PC-3 (cell line): Measurements from ENCODE around the gene TBC1D30. TPM values are rescaled to one million over a fixed set of nuclear protein-coding genes. Genes with fewer than 3 reads are reported as not detected.

Source experiments
- ATAC-seq: fragments of 200-7000 bp; cut with Tn5 transposase; 2 replicates; pipeline ENCODE4 v1.9.1; 2020; ENCODE audit warnings: mild to moderate bottlenecking, moderate library complexity
- BruUV-seq: library from RNA; stranded (reverse); fragments of 400-500 nt; replicated peaks from 2 replicates; lab custom pipeline; 2021; lab: Mats Ljungman, UMichigan
- CTCF ChIA-PET: fragments of 300-600 bp; sonication (Branson Sonifier 250); formaldehyde crosslinking; loops from one replicate; lab custom pipeline; 2022; ENCODE audit warnings: antibody characterized with exemption; lab: Charles Lee
- POLR2A ChIA-PET: fragments of 300-600 bp; sonication (Branson Sonifier 250); formaldehyde crosslinking; loops from one replicate; lab custom pipeline; 2022; ENCODE audit warnings: antibody characterized with exemption; ENCODE audit not compliant: unreplicated experiment; lab: Charles Lee
- DNase-seq: peaks from one replicate; pipeline ENCODE4 v3.0.0-alpha.2; 2015
- H2AFZ ChIP-seq: fragments of 300-600 bp; sonication (generic); 2 replicates; pipeline ENCODE4 v1.6.0; 2016; ENCODE audit warnings: antibody characterized with exemption, low read length
- H3F3A ChIP-seq: fragments of 300-600 bp; sonication (generic); one replicate; pipeline ENCODE4 v1.6.0; 2017; ENCODE audit warnings: antibody characterized with exemption, low read length, control low read depth, mild to moderate bottlenecking; ENCODE audit not compliant: unreplicated experiment
- H3K27ac ChIP-seq: fragments of 300-600 bp; sonication (generic); 2 replicates; pipeline ENCODE4 v1.5.1; 2016; ENCODE audit warnings: mild to moderate bottlenecking, low read length
- H3K27me3 ChIP-seq: fragments of 300-600 bp; sonication (generic); 2 replicates; pipeline ENCODE4 v1.6.1; 2016; ENCODE audit warnings: low read length, mixed read lengths
- H3K36me3 ChIP-seq: fragments of 300-600 bp; sonication (generic); 2 replicates; pipeline ENCODE4 v1.6.1; 2016; ENCODE audit warnings: low read depth, mixed run types, low read length, mixed read lengths
- H3K4me1 ChIP-seq: fragments of 300-600 bp; sonication (generic); 2 replicates; pipeline ENCODE4 v1.5.1; 2016; ENCODE audit warnings: low read length; ENCODE audit not compliant: insufficient read depth
- H3K4me2 ChIP-seq: fragments of 300-600 bp; sonication (generic); 2 replicates; pipeline ENCODE4 v1.6.0; 2016; ENCODE audit warnings: low read length
- H3K4me3 ChIP-seq: fragments of 300-600 bp; sonication (generic); 2 replicates; pipeline ENCODE4 v1.5.1; 2016; ENCODE audit warnings: mild to moderate bottlenecking, low read length, mixed read lengths
- H3K79me2 ChIP-seq: fragments of 300-600 bp; sonication (generic); 2 replicates; pipeline ENCODE4 v1.6.1; 2017; ENCODE audit warnings: low read length, mixed read lengths
- H3K9ac ChIP-seq: fragments of 300-600 bp; sonication (generic); 2 replicates; pipeline ENCODE4 v1.6.0; 2016; ENCODE audit warnings: mild to moderate bottlenecking, low read length
- H3K9me2 ChIP-seq: fragments of 300-600 bp; sonication (generic); replicated peaks from 2 replicates; pipeline ENCODE4 v1.6.1; 2016; ENCODE audit warnings: mixed run types, low read length, mixed read lengths
- H3K9me3 ChIP-seq: fragments of 300-600 bp; sonication (generic); 2 replicates; pipeline ENCODE4 v1.6.1; 2016; ENCODE audit warnings: low read length, mixed read lengths
- H4K20me1 ChIP-seq: fragments of 300-600 bp; sonication (generic); 2 replicates; pipeline ENCODE4 v1.6.1; 2016; ENCODE audit warnings: low read length, mixed read lengths
- CTCF ChIP-seq: fragments of 300-600 bp; sonication (generic); conservative IDR thresholded peaks from 2 replicates; pipeline ENCODE4 v1.5.1; 2017; ENCODE audit warnings: antibody characterized with exemption, low read depth, mild to moderate bottlenecking, low read length
- EZH2 ChIP-seq: fragments of 300-600 bp; sonication (generic); IDR thresholded peaks from one replicate; pipeline ENCODE4 v1.6.1; 2017; ENCODE audit warnings: antibody characterized with exemption, mild to moderate bottlenecking, low read length; ENCODE audit not compliant: unreplicated experiment
- EZH2phosphoT487 ChIP-seq: fragments of 300-600 bp; sonication (generic); IDR thresholded peaks from 2 replicates; pipeline ENCODE4 v1.6.1; 2018; ENCODE audit warnings: mild to moderate bottlenecking, antibody characterized with exemption, low read length, borderline replicate concordance
- intact Hi-C: fragments of 100-400 bp; cut with micrococcal nuclease; formaldehyde crosslinking; loops from 2 replicates; pipeline ENCODE4 v1.9.0; 2023
- total RNA-seq: library from RNA; depleted of rRNA; stranded (reverse); fragments of >200 nt; gene quantifications from 2 replicates; pipeline ENCODE4 v1.2.3, GENCODE V29; 2014

Gene TBC1D30
- total RNA-seq, 1 experiment from 2014 or later: 16.8 TPM

DNA sequence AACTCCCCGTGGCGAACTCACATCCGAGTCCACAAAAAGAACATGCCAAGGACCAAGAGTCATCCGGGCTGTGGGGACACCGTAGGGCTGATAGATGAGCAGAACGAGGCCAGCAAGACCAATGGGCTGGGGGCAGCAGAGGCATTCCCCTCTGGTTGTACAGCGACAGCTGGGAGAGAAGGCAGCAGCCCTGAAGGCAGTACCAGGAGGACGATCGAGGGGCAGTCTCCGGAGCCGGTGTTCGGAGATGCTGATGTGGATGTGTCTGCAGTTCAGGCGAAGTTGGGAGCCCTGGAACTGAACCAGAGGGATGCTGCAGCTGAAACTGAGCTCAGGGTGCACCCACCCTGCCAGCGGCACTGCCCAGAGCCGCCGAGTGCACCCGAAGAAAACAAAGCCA, 50.7 kb downstream of the TBC1D30 start:
- ATAC-seq (no peak), DNase-seq (no peak)
- no peaks in the 10 kb centered on the region for H3K79me2 ChIP-seq
- POLR2A ChIA-PET: no interaction called here
- no peaks in the 10 kb centered on the region for H3K27me3 ChIP-seq
- peaks cover 16% of the 10 kb centered on the region; the same call in 1 of the 2 replicates for H3K4me1 ChIP-seq
- no peaks in the 10 kb centered on the region for H3K9me2 ChIP-seq
- TF ChIP-seq EZH2: no peak
- TF ChIP-seq EZH2phosphoT487: no peak
- TF ChIP-seq CTCF: no peak
- no TSS peak for BruUV-seq
- no peak overlapping the region for H3K9ac ChIP-seq
- no peaks in the 10 kb centered on the region for H3K36me3 ChIP-seq
- H3K9me3 ChIP-seq: no peaks in the 10 kb centered on the region
- H3F3A ChIP-seq: no peaks in the 10 kb centered on the region
- H3K4me3 ChIP-seq: no peak overlapping the region
- CTCF ChIA-PET: interaction anchor here (1.2 kb wide), 1 partner anchor 74 kb away, joined by 3 read pairs; no protein-coding TSS in a partner anchor
- H2AFZ ChIP-seq: no peak overlapping the region
- no peak overlapping the region for H3K27ac ChIP-seq
- intact Hi-C loops: loop anchor here (1.0 kb wide), 1 partner anchor 35 kb away; no protein-coding TSS in a partner anchor
- no peak overlapping the region for H3K4me2 ChIP-seq
- H4K20me1 ChIP-seq: no peaks in the 10 kb centered on the region

- Histone ChIP-seq H3K27me3 (no peaks in the 10 kb centered on the region), H3K4me1 (peaks cover 16% of the 10 kb centered on the region; the same call in 1 of the 2 replicates), H3K9me2 (no peaks in the 10 kb centered on the region), H3F3A (no peaks in the 10 kb centered on the region), H3K27ac (no peak overlapping the region), H3K9ac (no peak overlapping the region), H3K36me3 (no peaks in the 10 kb centered on the region), H4K20me1 (no peaks in the 10 kb centered on the region), H2AFZ (no peak overlapping the region), H3K79me2 (no peaks in the 10 kb centered on the region), H3K4me3 (no peak overlapping the region), H3K9me3 (no peaks in the 10 kb centered on the region), H3K4me2 (no peak overlapping the region)
- no TSS peak for BruUV-seq
- intact Hi-C loops: loop anchor here (2.0 kb wide), 1 partner anchor 64 kb away; no protein-coding TSS in a partner anchor
- ChIA-PET POLR2A (no interaction called here), CTCF (interaction anchor here (1.2 kb wide), 1 partner anchor 75 kb away, joined by 3 read pairs; no protein-coding TSS in a partner anchor)
- DNase-seq (no peak), ATAC-seq (no peak)
- TF ChIP-seq EZH2phosphoT487 (no peak), CTCF (no peak), EZH2 (no peak)
Measured at GRCh38 chr12:64876388-64877071, 52.1 kb downstream of the TBC1D30 start.
